ENCODE measurements around the gene RHO. TPM values are rescaled to one million over a fixed set of nuclear protein-coding genes. Genes with fewer than 3 reads are reported as not detected.

Gene RHO
- total RNA-seq, 3 donors from 2014 or later (not counting 1 experiment from before 2014, with no cell fraction given): not detected

DNA sequence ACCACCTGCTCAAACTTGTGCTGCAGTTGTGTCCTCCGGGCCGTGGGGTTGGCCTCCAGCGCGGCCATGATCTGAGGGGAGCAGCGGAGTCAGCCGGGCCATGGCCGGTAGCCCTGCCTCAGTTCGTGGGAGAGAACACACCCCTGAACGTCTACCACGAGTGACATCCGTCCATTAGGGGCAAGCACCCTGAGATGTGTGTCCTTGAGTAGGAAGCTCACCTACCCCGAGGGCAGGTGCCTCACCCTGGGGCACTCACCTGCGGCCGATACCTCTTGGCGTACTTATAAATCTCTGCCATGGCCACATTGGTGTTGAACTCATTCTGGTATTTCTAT is 27.9 kb downstream of the RHO start:
- no peak for DNase-seq
- intact Hi-C loops (cut with micrococcal nuclease): no loop called here
- Histone ChIP-seq H3K27ac (ENCODE audit: low read length) (no peak overlapping the region), H3K4me1 (ENCODE audit: control insufficient read depth, insufficient read depth, low read length) (peaks cover 72% of the 10 kb centered on the region), H3K36me3 (ENCODE audit: control insufficient read depth, insufficient read depth, low read length) (peaks cover 13% of the 10 kb centered on the region), H3K9me3 (ENCODE audit: control insufficient read depth, insufficient read depth, low read length) (no peaks in the 10 kb centered on the region), H3K4me3 (ENCODE audit: low read length) (no peak overlapping the region), H3K27me3 (ENCODE audit: control insufficient read depth, insufficient read depth, low read length) (no peaks in the 10 kb centered on the region)
- Mint-ChIP-seq H3K4me1 (peaks cover 43 to 59% of the 10 kb centered on the region in 2 donors), H3K27me3 (ENCODE audit: low read depth in 2 of 2) (peaks cover 7 to 8% of the 10 kb centered on the region in 2 donors), H3K9me3 (no peaks in the 10 kb centered on the region), H3K27ac (no peak overlapping the region), H3K4me3 (no peak overlapping the region), H3K36me3 (no peaks in the 10 kb centered on the region)
- WGBS (ENCODE audit: insufficient coverage): 98% methylated on average over 15 of the region's 15 CpGs
- TF ChIP-seq, protein P1, sequence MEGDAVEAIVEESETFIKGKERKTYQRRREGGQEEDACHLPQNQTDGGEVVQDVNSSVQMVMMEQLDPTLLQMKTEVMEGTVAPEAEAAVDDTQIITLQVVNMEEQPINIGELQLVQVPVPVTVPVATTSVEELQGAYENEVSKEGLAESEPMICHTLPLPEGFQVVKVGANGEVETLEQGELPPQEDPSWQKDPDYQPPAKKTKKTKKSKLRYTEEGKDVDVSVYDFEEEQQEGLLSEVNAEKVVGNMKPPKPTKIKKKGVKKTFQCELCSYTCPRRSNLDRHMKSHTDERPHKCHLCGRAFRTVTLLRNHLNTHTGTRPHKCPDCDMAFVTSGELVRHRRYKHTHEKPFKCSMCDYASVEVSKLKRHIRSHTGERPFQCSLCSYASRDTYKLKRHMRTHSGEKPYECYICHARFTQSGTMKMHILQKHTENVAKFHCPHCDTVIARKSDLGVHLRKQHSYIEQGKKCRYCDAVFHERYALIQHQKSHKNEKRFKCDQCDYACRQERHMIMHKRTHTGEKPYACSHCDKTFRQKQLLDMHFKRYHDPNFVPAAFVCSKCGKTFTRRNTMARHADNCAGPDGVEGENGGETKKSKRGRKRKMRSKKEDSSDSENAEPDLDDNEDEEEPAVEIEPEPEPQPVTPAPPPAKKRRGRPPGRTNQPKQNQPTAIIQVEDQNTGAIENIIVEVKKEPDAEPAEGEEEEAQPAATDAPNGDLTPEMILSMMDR (IDR thresholded peaks at IDR 0.05): no peak
- no peak for ATAC-seq

DNA sequence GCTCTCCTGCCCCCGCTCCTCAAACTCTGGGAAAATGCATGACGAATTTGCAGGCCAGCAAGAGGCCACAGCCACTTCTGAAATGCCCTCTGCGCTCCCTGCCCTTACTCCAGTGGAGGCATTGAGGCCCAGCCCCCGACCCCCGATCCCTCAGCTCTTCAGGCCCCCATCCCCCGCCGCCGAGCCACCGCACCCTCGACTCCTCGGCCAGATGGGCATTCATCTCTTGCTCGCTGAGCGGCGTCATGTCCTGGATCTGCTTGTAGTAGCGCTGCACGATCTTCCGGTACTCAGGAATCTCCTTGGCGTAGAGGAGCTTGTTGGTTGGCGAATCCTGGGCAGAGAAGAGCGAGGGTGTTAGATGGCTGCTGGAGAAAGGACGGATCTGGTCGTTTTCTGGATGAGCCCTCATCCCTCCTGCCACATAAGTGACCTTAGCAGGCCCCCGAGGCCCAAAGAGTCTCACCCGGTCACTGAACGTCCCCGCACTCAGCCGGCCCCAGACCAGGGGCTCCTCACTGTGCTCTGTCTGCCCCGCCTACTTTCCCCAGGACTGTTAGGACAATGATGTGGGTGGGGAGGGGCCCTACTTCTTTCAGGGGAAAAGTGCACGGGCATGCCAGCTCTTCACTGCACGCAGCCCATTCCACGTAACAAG is 28.6 kb downstream of the RHO start:
- Histone ChIP-seq H3K36me3 (ENCODE audit: control insufficient read depth, insufficient read depth, low read length) (peaks cover 13% of the 10 kb centered on the region), H3K27ac (ENCODE audit: low read length) (no peak overlapping the region), H3K4me1 (ENCODE audit: control insufficient read depth, insufficient read depth, low read length) (peaks cover 72% of the 10 kb centered on the region), H3K4me3 (ENCODE audit: low read length) (no peak overlapping the region), H3K9me3 (ENCODE audit: control insufficient read depth, insufficient read depth, low read length) (no peaks in the 10 kb centered on the region), H3K27me3 (ENCODE audit: control insufficient read depth, insufficient read depth, low read length) (no peaks in the 10 kb centered on the region)
- peaks cover 43 to 59% of the 10 kb centered on the region in 2 donors for H3K4me1 Mint-ChIP-seq
- no peaks in the 10 kb centered on the region for H3K9me3 Mint-ChIP-seq
- no peak for ATAC-seq
- peak overlapping the region; percentile 21 for H3K4me3 Mint-ChIP-seq
- no peak for DNase-seq
- no peaks in the 10 kb centered on the region for H3K36me3 Mint-ChIP-seq
- H3K27me3 Mint-ChIP-seq (ENCODE audit: low read depth in 2 of 2): peaks cover 7 to 8% of the 10 kb centered on the region in 2 donors
- intact Hi-C loops (cut with micrococcal nuclease): no loop called here
- TF ChIP-seq, protein P1 (IDR thresholded peaks at IDR 0.05): no peak
- H3K27ac Mint-ChIP-seq: no peak overlapping the region
- 96% methylated on average over 31 of the region's 31 CpGs for WGBS (ENCODE audit: insufficient coverage)

DNA sequence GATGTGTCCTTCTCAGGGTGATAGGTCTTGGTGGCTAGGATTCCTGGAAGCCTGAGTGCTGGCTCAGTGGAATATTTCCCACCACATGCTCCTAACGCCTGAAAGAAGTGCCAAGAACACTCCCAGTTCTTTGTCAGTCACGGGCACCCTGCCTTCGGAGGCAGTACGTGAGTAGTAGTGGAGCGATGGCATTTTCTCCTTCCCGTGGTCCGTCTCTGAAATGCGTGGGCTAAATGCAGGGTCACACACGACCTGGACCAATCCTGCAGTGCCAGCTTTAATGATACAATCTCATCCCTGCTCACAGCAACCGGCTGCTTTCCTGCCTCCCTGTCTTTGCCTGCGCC is 29.1 kb downstream of the RHO start:
- Histone ChIP-seq H3K9me3 (ENCODE audit: control insufficient read depth, insufficient read depth, low read length) (no peaks in the 10 kb centered on the region), H3K36me3 (ENCODE audit: control insufficient read depth, insufficient read depth, low read length) (peaks cover 15% of the 10 kb centered on the region), H3K27ac (ENCODE audit: low read length) (no peak overlapping the region), H3K4me3 (ENCODE audit: low read length) (no peak overlapping the region), H3K27me3 (ENCODE audit: control insufficient read depth, insufficient read depth, low read length) (no peaks in the 10 kb centered on the region), H3K4me1 (ENCODE audit: control insufficient read depth, insufficient read depth, low read length) (peaks cover 72% of the 10 kb centered on the region)
- TF ChIP-seq, protein P1 (IDR thresholded peaks at IDR 0.05): no peak
- ATAC-seq: no peak
- no peak overlapping the region for H3K4me3 Mint-ChIP-seq
- H3K4me1 Mint-ChIP-seq: peaks cover 41 to 56% of the 10 kb centered on the region in 2 donors
- intact Hi-C loops (cut with micrococcal nuclease): no loop called here
- no peaks in the 10 kb centered on the region for H3K9me3 Mint-ChIP-seq
- H3K27ac Mint-ChIP-seq: peak overlapping the region in 1 of 2 donors; percentile 92
- H3K36me3 Mint-ChIP-seq: no peaks in the 10 kb centered on the region
- DNase-seq: no peak
- 93% methylated on average over 11 of the region's 11 CpGs for WGBS (ENCODE audit: insufficient coverage)
- H3K27me3 Mint-ChIP-seq (ENCODE audit: low read depth in 2 of 2): peaks cover 7% of the 10 kb centered on the region in 2 donors

All from natural killer cell (primary cell).